Mucosa of descending colon (tissue), 3 donors: Measurements from ENCODE around the gene NKAIN1. TPM values are rescaled to one million over a fixed set of nuclear protein-coding genes. Genes with fewer than 3 reads are reported as not detected.
"Not testable (repeated sequence)": the region's sequence is repeated elsewhere in the genome, so short reads cannot be mapped to it uniquely, and the experiment has no call there.

Source experiments
- ATAC-seq: fragments of 200-7000 bp; cut with Tn5 transposase; one replicate; pipeline ENCODE4 v1.9.1; 2020; ENCODE audit warnings: mild to moderate bottlenecking, moderate library complexity
- DNase-seq, 3 donors: peaks; one replicate each; pipeline ENCODE4 v3.0.0-alpha.2; 2020
- H3K36me3 ChIP-seq: fragments of 200-600 bp; one replicate; pipeline ENCODE4 v1.8.0; 2021; ENCODE audit warnings: low read depth, mild to moderate bottlenecking
- H3K4me1 ChIP-seq: fragments of 200-600 bp; one replicate; pipeline ENCODE4 v1.8.0; 2021; ENCODE audit warnings: low read depth, mild to moderate bottlenecking
- H3K4me3 ChIP-seq: fragments of 200-600 bp; one replicate; pipeline ENCODE4 v1.8.0; 2021; ENCODE audit warnings: mild to moderate bottlenecking
- H3K9me3 ChIP-seq: fragments of 200-600 bp; one replicate; pipeline ENCODE4 v1.8.0; 2021; ENCODE audit warnings: mild to moderate bottlenecking
- CTCF ChIP-seq: fragments of 200-600 bp; IDR thresholded peaks from one replicate; pipeline ENCODE4 v1.8.0; 2022; ENCODE audit warnings: antibody characterized with exemption, mild to moderate bottlenecking
- intact Hi-C, 2 donors: fragments of 100-400 bp; cut with DNase I in 1 of 2; cut with micrococcal nuclease in 1 of 2; formaldehyde crosslinking; loops; one replicate each; pipeline versions ENCODE4 v1.11.0 to v1.11.1; 2022; cut with DNase I, micrococcal nuclease
- long read RNA-seq, 2 donors: library from polyadenylated mRNA; unstranded; transcript quantifications; one replicate each; pipeline ENCODE4 v2.0.0, GENCODE V29; 2019 to 2021
- total RNA-seq, 3 donors: library from RNA; stranded (reverse); fragmentation: NEBNext Ultra II Directional in 2 of 3; extraction: Animal tissue kit (Norgen Biotek cat#: 25700) in 2 of 3; gene quantifications; one replicate each; pipeline versions ENCODE4 v1.2.1 to v1.2.4, GENCODE V29; 2021 to 2023
- donor health status: DM: no; HTN: no; CAD: no; lungs with moderate emphysema.
- donor health status: DM: no; HTN: no; CAD: no.
- donor health status: DM: no; HTN: yes; CAD: no.

Gene NKAIN1
- total RNA-seq = under 1 TPM in 1 of 3 donors, not detected in 2; 0.35 TPM
- long read RNA-seq, donor 1 = 0 reads
- long read RNA-seq, donor 2 = 0 reads

- intact Hi-C loops = no loop called here
- no peaks in the 10 kb centered on the region for H3K36me3 ChIP-seq
- H3K9me3 ChIP-seq = no peaks in the 10 kb centered on the region
- peak in 2 of 3 donors; percentile 21 to 50 for DNase-seq
- no peak for TF ChIP-seq CTCF
- H3K4me1 ChIP-seq = peaks cover 8% of the 10 kb centered on the region
- no peak within 1 kb of the TSS for H3K4me3 ChIP-seq
- ATAC-seq = peak; percentile 65
Measured at GRCh38 chr1:31239653-31240241, at the start of gene NKAIN1. TSS of gene NKAIN1 (minus strand) at chr1:31239887. CDS start at chr1:31239547, 340 bp downstream.

DNA sequence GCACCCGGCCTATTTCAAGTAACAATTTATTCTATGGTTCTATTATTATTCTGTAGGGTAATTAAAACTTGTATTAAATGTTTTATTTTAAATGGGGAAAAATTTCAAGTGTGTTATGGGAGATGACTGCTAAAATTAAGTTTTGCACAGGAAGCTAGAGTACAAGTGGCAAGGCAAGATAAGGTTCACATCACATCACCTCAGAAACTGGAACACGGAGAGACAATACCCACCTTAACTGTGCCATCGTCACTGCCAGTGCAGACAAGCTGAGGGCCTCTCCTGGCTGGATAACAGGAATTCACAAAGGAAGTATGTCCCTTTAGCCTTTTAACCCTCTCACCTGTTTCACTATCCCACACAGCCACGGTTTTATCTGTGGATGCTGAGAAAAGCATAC is 49.3 kb upstream of the NKAIN1 start:
- no peak for ATAC-seq
- intact Hi-C loops = no loop called here
- DNase-seq = no peak
- Histone ChIP-seq H3K4me3 (no peak overlapping the region), H3K9me3 (no peaks in the 10 kb centered on the region), H3K4me1 (no peaks in the 10 kb centered on the region), H3K36me3 (peaks cover 9% of the 10 kb centered on the region)
- TF ChIP-seq CTCF = no peak

DNA sequence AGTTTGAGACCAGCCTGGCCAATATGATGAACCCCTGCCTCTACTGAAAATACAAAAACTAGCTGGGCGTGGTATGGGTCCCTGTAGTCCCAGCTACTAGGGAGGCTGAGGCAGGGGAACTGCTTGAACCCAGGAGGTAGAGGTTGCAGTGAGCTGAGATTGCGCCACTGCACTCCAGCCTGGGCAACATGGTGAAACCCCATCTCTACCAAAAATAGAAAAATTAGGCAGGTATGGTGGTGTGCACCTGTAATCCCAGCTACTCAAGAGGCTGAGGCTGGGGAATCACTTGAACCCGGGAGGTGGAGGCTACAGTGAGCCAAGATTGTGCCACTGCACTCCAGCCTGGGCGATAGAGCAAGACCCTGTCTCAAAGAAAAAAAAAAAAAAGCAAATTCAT is 48.1 kb upstream of the NKAIN1 start:
- intact Hi-C loops, DNase-seq, H3K4me1 ChIP-seq, H3K36me3 ChIP-seq, H3K9me3 ChIP-seq, H3K4me3 ChIP-seq, ATAC-seq: not testable (repeated sequence)

GRCh38 chr1:31282426-31282825 is 42.7 kb upstream of the NKAIN1 start:
- intact Hi-C loops, H3K9me3 ChIP-seq, ATAC-seq, H3K36me3 ChIP-seq, DNase-seq, H3K4me1 ChIP-seq, H3K4me3 ChIP-seq: not testable (repeated sequence)

DNA sequence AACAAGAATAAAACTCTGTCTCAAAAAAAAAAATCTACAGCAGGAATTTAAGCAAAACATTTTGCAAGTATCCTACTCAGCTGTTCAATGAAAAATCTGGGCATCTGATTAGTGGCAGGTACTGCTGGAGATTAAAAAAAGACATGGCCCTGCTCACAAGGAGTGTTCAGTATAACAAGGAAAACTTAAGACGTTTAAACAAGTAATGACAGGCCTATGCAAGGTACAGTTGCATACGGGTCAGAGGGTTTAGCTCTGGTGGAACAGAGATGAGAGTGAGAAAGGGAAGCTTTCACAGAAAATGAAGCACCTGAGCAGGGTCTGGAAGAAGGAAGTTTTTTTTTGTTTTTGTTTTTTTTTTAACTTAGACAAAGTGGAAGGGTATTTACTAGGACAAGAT is 33.9 kb upstream of the NKAIN1 start:
- intact Hi-C loops = no loop called here
- Histone ChIP-seq H3K9me3 (no peaks in the 10 kb centered on the region), H3K36me3 (peaks cover 8% of the 10 kb centered on the region), H3K4me3 (no peak overlapping the region), H3K4me1 (no peaks in the 10 kb centered on the region)
- ATAC-seq (no peak), DNase-seq (no peak)
- TF ChIP-seq CTCF = no peak

- H3K9me3 ChIP-seq = no peaks in the 10 kb centered on the region
- H3K4me1 ChIP-seq = no peaks in the 10 kb centered on the region
- peaks cover 13% of the 10 kb centered on the region for H3K36me3 ChIP-seq
- TF ChIP-seq CTCF = no peak
- DNase-seq = no peak
- intact Hi-C loops = no loop called here
- ATAC-seq = no peak
- H3K4me3 ChIP-seq = no peak overlapping the region
Measured at GRCh38 chr1:31272369-31272768, 32.7 kb upstream of the NKAIN1 start.

GRCh38 chr1:31266547-31266946 is 26.9 kb upstream of the NKAIN1 start:
- no peak for DNase-seq
- Histone ChIP-seq H3K4me1 (peaks cover 3% of the 10 kb centered on the region), H3K4me3 (no peak overlapping the region), H3K36me3 (peaks cover 13% of the 10 kb centered on the region), H3K9me3 (no peaks in the 10 kb centered on the region)
- intact Hi-C loops = no loop called here
- TF ChIP-seq CTCF = no peak
- ATAC-seq = no peak
